ENCODE results near the gene CNN2.

- TF ChIP-seq NANOG (IDR thresholded peaks at IDR 0.05; ENCODE audit: insufficient read depth, low read depth, low read length, poor library complexity, severe bottlenecking) (no peak), JUN (IDR thresholded peaks at IDR 0.05; ENCODE audit: low read depth, low read length) (no peak), POLR2A (IDR thresholded peaks at IDR 0.05; ENCODE audit: control extremely low read depth in 1 of 2, low read depth in 2 of 2, low read length in 2 of 2) (no peak), ATF3 (IDR thresholded peaks at IDR 0.05; ENCODE audit: insufficient read depth, low read depth, low read length) (no peak), CTCF (IDR thresholded peaks at IDR 0.05; ENCODE audit: control extremely low read depth in 1 of 3, insufficient read depth in 1 of 3, low read depth in 1 of 3, low read length in 3 of 3) (no peak), ATF2 (IDR thresholded peaks at IDR 0.05; ENCODE audit: low read length) (no peak), YY1 (IDR thresholded peaks at IDR 0.05; ENCODE audit: low read depth, low read length) (no peak), SRF (IDR thresholded peaks at IDR 0.05; ENCODE audit: low read depth, low read length) (no peak), EZH2 (IDR thresholded peaks at IDR 0.05; ENCODE audit: low read depth, low read length, severe bottlenecking) (no peak), GABPA (IDR thresholded peaks at IDR 0.05; ENCODE audit: borderline replicate concordance, insufficient read depth, low read length) (no peak)
These were observed 14.9 kb downstream of the CNN2 start for GRCh38 chr19:1041272-1041834.

All from H1 (cell line).